GM19468 (cell line): ENCODE results near the gene MLLT10.

Source experiments
- ATAC-seq: cut with Tn5 transposase; IDR thresholded peaks from one replicate; pipeline ENCODE4 v1.9.1; 2021; ENCODE audit warnings: mild to moderate bottlenecking, moderate library complexity, moderate number of reproducible peaks; ENCODE audit not compliant: unreplicated experiment; ENCODE audit errors: extremely low read depth

Gene MLLT10

GRCh38 chr10:21500578-21500910 is 33.5 kb upstream of the MLLT10 start:
- ATAC-seq: no peak

- no peak for ATAC-seq
Measured at GRCh38 chr10:21501091-21501490, 32.9 kb upstream of the MLLT10 start.

GRCh38 chr10:21501731-21502347 is 32.2 kb upstream of the MLLT10 start:
- no peak for ATAC-seq

- ATAC-seq: no peak
Measured at GRCh38 chr10:21502348-21502740, 31.7 kb upstream of the MLLT10 start.

- ATAC-seq: no peak
Measured at GRCh38 chr10:21503542-21503941, 30.5 kb upstream of the MLLT10 start.

GRCh38 chr10:21505711-21506278 is 28.2 kb upstream of the MLLT10 start:
- no peak for ATAC-seq

GRCh38 chr10:21506351-21506750 is 27.7 kb upstream of the MLLT10 start:
- ATAC-seq: no peak

- ATAC-seq: no peak
Measured at GRCh38 chr10:21507150-21507549, 26.9 kb upstream of the MLLT10 start.

- no peak for ATAC-seq
Measured at GRCh38 chr10:21508706-21509331, 25.2 kb upstream of the MLLT10 start.

GRCh38 chr10:21509341-21510240 is 24.4 kb upstream of the MLLT10 start:
- ATAC-seq: no peak

- ATAC-seq: no peak
Measured at GRCh38 chr10:21510241-21511094, 23.6 kb upstream of the MLLT10 start.

- ATAC-seq: no peak
Measured at GRCh38 chr10:21511095-21511570, 22.9 kb upstream of the MLLT10 start.

- ATAC-seq: no peak
Measured at GRCh38 chr10:21511946-21512572, 22.0 kb upstream of the MLLT10 start.

- ATAC-seq: no peak
Measured at GRCh38 chr10:21512573-21513404, 21.2 kb upstream of the MLLT10 start.

GRCh38 chr10:21513405-21513788 is 20.6 kb upstream of the MLLT10 start:
- no peak for ATAC-seq

GRCh38 chr10:21514129-21514817 is 19.8 kb upstream of the MLLT10 start:
- ATAC-seq: no peak

- ATAC-seq: no peak
Measured at GRCh38 chr10:21514818-21515351, 19.1 kb upstream of the MLLT10 start.
